GM19397 (cell line): ENCODE measurements around the gene PCNX4.

Source experiments
- ATAC-seq: cut with Tn5 transposase; IDR thresholded peaks from one replicate; pipeline ENCODE4 v1.9.1; 2021; ENCODE audit warnings: mild to moderate bottlenecking, moderate library complexity; ENCODE audit not compliant: unreplicated experiment

Gene PCNX4

GRCh38 chr14:60101786-60102185 is 10.1 kb downstream of the PCNX4 start:
- no peak for ATAC-seq

- no peak for ATAC-seq
Measured at GRCh38 chr14:60102389-60102788, 10.7 kb downstream of the PCNX4 start.

DNA sequence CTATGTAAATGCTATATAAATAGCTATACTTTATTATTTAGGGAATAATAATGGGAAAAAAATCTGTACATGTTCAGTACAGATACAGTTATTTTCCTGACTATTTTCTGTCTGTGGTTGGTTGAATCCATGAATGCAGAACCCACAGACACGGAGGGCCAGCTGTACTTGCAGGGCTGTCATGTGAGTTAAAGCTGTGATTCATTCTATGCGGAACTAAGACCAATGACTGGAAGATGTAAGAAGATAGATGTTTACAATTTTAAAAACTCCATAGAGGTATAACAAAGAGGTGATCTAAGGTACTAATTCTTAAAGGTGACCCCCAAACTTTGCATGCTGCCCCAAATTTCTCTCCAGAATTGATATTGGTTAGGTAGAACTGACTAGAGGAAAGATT is 14.6 kb downstream of the PCNX4 start:
- no peak for ATAC-seq

GRCh38 chr14:60107477-60107876 is 15.8 kb downstream of the PCNX4 start:
- ATAC-seq: no peak

GRCh38 chr14:60111732-60112131 is 20.0 kb downstream of the PCNX4 start:
- ATAC-seq: no peak

DNA sequence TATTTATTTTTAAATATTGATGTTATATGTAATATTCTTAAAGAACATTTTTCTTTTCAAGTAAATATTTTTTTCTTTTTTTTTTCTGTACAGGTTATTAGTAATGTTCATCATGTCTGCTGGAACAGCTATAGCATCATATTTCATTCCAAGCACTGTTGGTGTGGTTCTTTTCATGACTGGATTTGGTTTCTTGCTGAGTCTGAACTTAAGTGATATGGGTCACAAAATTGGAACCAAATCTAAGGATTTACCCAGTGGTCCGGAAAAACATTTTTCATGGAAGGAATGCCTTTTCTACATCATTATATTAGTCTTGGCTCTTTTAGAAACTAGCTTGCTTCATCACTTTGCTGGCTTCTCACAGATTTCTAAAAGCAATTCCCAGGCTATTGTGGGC is 23.2 kb downstream of the PCNX4 start:
- ATAC-seq: no peak

- no peak for ATAC-seq
Measured at GRCh38 chr14:60116181-60116580, 24.5 kb downstream of the PCNX4 start.

GRCh38 chr14:60125918-60126317 is 34.2 kb downstream of the PCNX4 start:
- ATAC-seq: no peak

DNA sequence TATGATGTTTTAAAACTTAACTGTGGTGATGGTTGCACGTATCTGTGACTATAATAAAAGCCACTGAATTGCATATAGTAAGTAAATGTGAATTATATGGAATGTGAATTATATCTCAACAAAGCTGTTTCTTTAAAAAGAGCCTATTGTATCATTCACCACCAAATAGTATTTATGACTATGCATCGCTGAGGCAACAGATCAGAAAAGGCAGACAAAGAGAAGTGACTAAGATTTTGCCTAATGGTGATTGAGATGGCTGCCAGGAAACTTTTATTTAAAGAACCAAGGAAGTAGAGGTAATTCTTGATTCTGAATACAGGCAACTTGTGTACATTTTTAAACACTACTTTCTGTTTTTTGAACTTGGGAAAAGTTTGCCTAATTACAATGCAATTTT is 41.8 kb downstream of the PCNX4 start:
- ATAC-seq: no peak

DNA sequence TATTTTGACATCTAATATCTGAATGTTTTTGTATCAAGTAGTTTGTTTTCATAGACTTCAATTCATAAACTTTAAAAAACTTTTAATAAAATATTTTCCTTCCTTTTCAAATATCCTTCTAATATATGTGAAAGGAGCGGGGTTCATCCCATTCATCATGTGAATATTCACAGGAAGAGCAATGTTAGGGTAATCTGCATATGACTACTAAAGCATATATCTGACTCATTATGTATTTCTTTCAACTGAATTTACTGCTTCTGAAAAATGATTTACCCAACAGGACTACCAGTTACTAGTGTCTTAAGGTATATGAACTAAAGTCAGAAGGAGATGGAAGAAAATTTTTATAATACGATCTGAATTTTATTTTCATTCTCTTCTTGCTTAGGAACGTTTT is 43.0 kb downstream of the PCNX4 start:
- no peak for ATAC-seq

DNA sequence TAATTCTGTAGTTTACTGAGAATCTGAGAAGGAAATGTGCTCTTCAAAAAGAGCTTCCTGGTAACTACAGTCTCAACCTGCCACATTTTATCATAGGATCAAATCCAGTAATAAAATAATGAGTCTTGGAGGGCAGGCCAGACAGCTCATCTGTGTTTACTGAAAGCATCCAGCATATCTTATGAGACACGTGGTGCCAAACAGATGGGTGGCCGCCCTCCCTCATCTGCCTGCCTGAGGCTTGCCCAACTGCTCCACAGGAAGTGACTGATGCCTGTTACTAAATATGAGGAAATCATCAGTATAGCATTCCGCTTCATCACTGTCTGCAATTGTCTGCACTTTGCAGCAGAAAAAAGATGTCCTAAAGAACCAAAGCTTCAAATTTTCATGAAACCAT is 60.0 kb downstream of the PCNX4 start:
- ATAC-seq: peak; percentile 94

DNA sequence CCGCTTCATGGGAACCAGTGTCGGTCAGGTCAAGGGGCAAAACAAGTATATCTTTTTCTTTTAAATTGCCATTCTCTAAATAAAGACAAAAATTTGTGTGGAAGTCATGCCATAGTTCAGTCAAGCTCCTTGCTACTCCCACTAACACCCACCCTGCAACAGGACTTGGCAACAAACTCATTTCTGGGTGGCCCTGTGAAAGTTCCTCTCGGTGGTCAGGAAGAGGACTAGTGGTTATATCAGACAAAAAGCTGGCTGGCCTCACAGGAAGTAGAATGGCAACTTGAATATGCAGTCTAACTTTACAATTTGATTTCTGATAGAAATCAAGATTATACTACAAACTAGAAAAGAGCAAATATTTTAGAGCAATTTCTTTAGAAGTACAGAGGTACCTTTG is 62.3 kb downstream of the PCNX4 start:
- ATAC-seq: no peak

DNA sequence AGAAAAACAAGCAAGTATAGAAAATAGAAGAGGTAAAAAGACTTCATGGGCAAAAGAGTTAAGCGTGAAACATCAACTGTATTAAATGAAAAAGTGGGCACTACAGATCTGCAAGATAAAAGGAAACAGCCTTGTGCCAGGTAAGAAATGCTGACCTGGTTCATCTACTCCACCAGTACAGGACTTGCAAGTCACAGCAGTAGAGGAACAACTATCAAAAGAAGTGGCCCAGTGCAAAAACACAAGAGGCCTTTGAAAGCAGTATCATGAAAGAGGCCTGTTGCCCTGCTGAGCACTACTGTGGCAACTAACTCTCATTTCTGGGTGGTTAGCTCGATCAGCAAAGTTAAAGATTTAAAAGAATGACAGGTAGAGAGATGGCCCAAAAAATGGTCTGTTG is 62.9 kb downstream of the PCNX4 start:
- ATAC-seq: no peak

DNA sequence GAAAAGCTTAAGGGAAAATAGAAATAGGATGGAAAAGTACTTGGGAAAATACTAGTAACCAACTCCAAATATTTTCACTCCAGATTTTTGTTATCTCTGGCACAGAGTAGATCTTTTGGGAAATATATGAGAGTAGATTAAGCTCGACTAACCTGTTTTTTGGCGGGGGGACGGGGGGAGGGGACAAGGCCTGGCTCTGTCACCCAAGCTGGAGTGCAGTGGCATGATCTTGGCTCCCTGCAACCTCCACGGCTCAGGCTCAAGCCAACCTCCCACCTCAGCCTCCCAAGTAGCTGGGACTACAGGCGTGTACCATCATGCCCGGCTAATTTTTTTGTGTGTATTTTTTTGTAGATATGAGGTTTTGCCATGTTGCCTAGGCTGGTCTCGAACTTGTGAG is 68.7 kb downstream of the PCNX4 start:
- no peak for ATAC-seq

DNA sequence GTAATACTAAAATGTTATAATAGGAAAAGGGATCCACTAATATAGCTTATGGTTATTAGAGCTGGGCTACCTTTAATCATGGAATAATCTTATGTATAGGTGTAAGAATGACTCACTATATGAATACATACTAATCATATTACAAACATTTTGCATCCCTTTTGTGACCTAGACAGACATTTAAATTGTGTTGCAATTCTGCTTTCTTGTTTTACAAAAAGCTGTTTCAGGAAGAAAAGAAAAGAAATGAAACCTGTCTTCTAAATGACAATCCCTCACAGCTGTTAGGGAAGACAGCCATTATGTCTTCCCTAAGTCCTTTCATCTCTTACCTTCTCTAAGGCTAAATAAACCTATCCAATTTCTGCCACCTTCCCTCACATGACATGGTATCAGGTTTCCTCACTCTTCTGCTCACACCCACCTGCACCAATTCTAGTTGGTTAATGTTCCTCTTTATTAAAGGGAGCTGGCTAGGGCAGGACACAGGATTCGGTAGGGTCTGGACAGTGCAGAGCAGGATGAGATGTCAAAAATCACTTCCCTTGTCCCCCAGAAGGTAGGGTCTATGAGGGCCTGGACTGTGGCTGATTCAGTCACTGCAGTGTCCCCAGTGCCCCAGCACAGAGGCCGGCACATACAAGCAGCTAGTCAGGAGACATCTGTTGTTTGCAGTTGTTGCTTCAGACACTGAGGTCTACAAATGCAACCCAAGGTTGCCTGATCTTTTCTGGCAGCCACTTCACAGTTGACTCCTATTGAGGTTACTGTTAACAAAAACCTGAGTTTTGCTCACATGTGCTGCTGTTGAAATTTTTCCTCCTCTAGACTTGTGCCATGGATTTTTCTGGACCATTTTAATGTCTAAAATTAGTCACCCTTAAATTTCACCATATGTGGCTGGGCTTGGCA is 69.7 kb downstream of the PCNX4 start:
- no peak for ATAC-seq

- no peak for ATAC-seq
Measured at GRCh38 chr14:60163693-60164092, 72.0 kb downstream of the PCNX4 start.

- peak; percentile 1 for ATAC-seq
Measured at GRCh38 chr14:60164404-60164711, 72.6 kb downstream of the PCNX4 start.

GRCh38 chr14:60164712-60165546 is 73.2 kb downstream of the PCNX4 start, which contains the start of gene DHRS7:
Gene DHRS7 (minus strand): TSS chr14:60165398. CDS start chr14:60165309, 89 bp downstream.
- peak; percentile 94 for ATAC-seq

DNA sequence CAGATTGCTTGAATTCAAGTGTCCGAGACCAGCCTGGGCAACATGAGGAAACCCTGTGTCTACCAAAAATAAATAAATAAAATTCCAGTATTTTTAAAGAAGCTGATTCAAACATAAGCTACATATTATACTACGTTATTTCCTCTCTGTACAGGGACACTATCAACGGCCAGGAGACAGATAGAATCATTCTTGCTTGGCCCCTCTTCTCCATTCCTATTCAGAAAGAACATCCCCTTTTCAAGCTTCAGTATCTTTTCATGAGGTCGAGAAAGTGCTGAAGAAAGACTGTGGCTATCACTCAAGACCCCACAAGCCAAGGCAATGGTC is 73.8 kb downstream of the PCNX4 start:
- ATAC-seq: no peak

- no peak for ATAC-seq
Measured at GRCh38 chr14:60166142-60166541, 74.4 kb downstream of the PCNX4 start.

DNA sequence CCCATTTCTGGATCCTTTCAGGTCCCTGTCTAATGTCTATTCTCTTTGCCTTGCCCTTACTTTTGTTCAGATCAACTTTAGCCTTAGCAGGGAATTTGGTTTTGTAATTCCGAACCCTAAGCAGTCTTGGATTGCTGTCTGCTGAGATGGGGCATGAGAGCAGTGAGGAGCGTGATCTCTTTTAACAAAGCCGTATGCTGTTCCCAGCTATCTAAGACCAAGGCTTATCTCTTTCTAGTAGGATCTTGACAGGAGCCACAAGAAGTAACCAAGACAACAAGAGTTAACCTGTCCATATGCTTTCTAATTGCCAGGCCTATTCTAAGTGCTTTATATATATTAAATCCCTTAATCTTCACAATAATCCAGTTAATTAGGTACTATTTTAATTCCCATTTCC is 78.0 kb downstream of the PCNX4 start:
- no peak for ATAC-seq

GRCh38 chr14:60170948-60171347 is 79.2 kb downstream of the PCNX4 start:
- ATAC-seq: no peak
